CD4-positive, alpha-beta T cell (primary cell): ENCODE measurements around the gene PBXIP1. TPM values are rescaled to one million over a fixed set of nuclear protein-coding genes. Genes with fewer than 3 reads are reported as not detected.

ENCODE experiments used
- ATAC-seq: fragments of 200-7000 bp; cut with Tn5 transposase; one replicate; pipeline ENCODE4 v1.10.0; 2022; ENCODE audit warnings: mild to moderate bottlenecking; ENCODE audit not compliant: poor library complexity
- CTCF ChIA-PET: fragments of 350-600 bp; sonication (Branson Sonifier 250); formaldehyde crosslinking; loops from one replicate; lab custom pipeline; 2021; ENCODE audit warnings: antibody characterized with exemption, inconsistent platforms; lab: Charles Lee
- POLR2A ChIA-PET: fragments of 350-600 bp; sonication (Branson Sonifier 250); formaldehyde crosslinking; loops from one replicate; lab custom pipeline; 2021; ENCODE audit warnings: antibody characterized with exemption, inconsistent platforms; lab: Charles Lee
- DNase-seq, 14 experiments: peaks; one replicate each; pipeline ENCODE4 v3.0.0-alpha.2; 2013 to 2020; ENCODE audit warnings: mixed read lengths in 2 of 14
- H3K27ac ChIP-seq, 2 donors: one replicate each; pipeline versions ENCODE4 v1.5.1 to v1.7.0; 2013; ENCODE audit warnings: low read length in 2 of 2, low read depth in 1 of 2, mild to moderate bottlenecking in 1 of 2
- H3K27me3 ChIP-seq, 2 experiments: 1 replicate in 1 of 2; 2 replicates in 1 of 2; pipeline versions ENCODE4 v1.6.1 to v1.7.0; 2013; ENCODE audit warnings: low read length in 2 of 2, control low read depth in 1 of 2, mild to moderate bottlenecking in 1 of 2, moderate library complexity in 1 of 2; ENCODE audit not compliant: insufficient read depth in 2 of 2, control insufficient read depth in 1 of 2
- H3K36me3 ChIP-seq: one replicate; pipeline ENCODE4 v1.6.1; 2013; ENCODE audit warnings: low read length, control low read depth; ENCODE audit not compliant: insufficient read depth
- H3K4me1 ChIP-seq: one replicate; pipeline ENCODE4 v1.6.1; 2013; ENCODE audit warnings: low read length, control low read depth; ENCODE audit not compliant: insufficient read depth
- H3K4me3 ChIP-seq: one replicate; pipeline ENCODE4 v1.5.1; 2013; ENCODE audit warnings: mild to moderate bottlenecking, low read length, moderate library complexity
- H3K9me3 ChIP-seq, 2 experiments: 1 replicate in 1 of 2; 2 replicates in 1 of 2; pipeline versions ENCODE4 v1.6.1 to v1.7.0; 2013; ENCODE audit warnings: low read length in 2 of 2, mild to moderate bottlenecking in 2 of 2, control low read depth in 1 of 2, moderate library complexity in 1 of 2; ENCODE audit not compliant: control insufficient read depth in 1 of 2, insufficient read depth in 1 of 2
- H3K27ac Mint-ChIP-seq: one replicate; pipeline ENCODE4 v1.8.0; 2020; ENCODE audit warnings: mixed read lengths
- H3K27me3 Mint-ChIP-seq: one replicate; pipeline ENCODE4 v1.8.0; 2021; ENCODE audit warnings: mixed read lengths
- H3K36me3 Mint-ChIP-seq: one replicate; pipeline ENCODE4 v1.8.0; 2021; ENCODE audit warnings: low read depth, mixed read lengths
- H3K4me1 Mint-ChIP-seq: one replicate; pipeline ENCODE4 v1.8.0; 2021; ENCODE audit warnings: low read depth, mixed read lengths
- H3K4me3 Mint-ChIP-seq: one replicate; pipeline ENCODE4 v1.8.0; 2020; ENCODE audit warnings: mild to moderate bottlenecking, mixed read lengths
- H3K9me3 Mint-ChIP-seq: one replicate; pipeline ENCODE4 v1.8.0; 2020; ENCODE audit warnings: mixed read lengths
- intact Hi-C, 2 experiments: fragments of 100-400 bp; cut with DNase I in 1 of 2; cut with micrococcal nuclease in 1 of 2; formaldehyde crosslinking; loops; one replicate each; pipeline versions ENCODE4 v1.15.1 to v1.9.0; 2023 to 2025; cut with DNase I, micrococcal nuclease
- total RNA-seq, 174 experiments: library from RNA in 2 of 174; stranded (reverse) in 2 of 174; gene quantifications; one replicate each; pipeline ENCODE4 v1.2.3 and lab custom pipeline; 2021 to 2026
- TF ChIP-seq, protein P1 (sequence below): fragments of 200-600 bp; IDR thresholded peaks from one replicate; pipeline ENCODE4 v1.8.0; 2022; ENCODE audit warnings: antibody characterized with exemption, mild to moderate bottlenecking

Gene PBXIP1
- total RNA-seq, 2 experiments from 2014 or later, result 434 to 440 TPM

- peaks cover 20% of the 10 kb centered on the region for H3K36me3 Mint-ChIP-seq
- peak overlapping the region; percentile 81 for H3K4me3 ChIP-seq
- no peaks in the 10 kb centered on the region for H3K9me3 Mint-ChIP-seq
Observed at GRCh38 chr1:154973344-154974101, 17.6 kb upstream of the PBXIP1 start.

GRCh38 chr1:154972517-154973343 lies 16.8 kb upstream of the PBXIP1 start:
- Histone ChIP-seq H3K4me3 (no peak overlapping the region), H3K9me3 (no peaks in the 10 kb centered on the region), H3K4me1 (peaks cover 58% of the 10 kb centered on the region), H3K36me3 (peaks cover 34% of the 10 kb centered on the region), H3K27me3 (no peaks in the 10 kb centered on the region), H3K27ac (peak overlapping the region; percentile 94 to 99)
- Mint-ChIP-seq H3K4me3 (no peak overlapping the region), H3K27me3 (no peaks in the 10 kb centered on the region), H3K36me3 (peaks cover 28% of the 10 kb centered on the region), H3K9me3 (no peaks in the 10 kb centered on the region), H3K4me1 (peaks cover 30% of the 10 kb centered on the region), H3K27ac (no peak overlapping the region)
- intact Hi-C loops, result loop anchor here in 1 of 2 experiments (2.0 kb wide), 2 partner anchors 16 to 44 kb away; partner anchors contain the start of gene PBXIP1
- POLR2A ChIA-PET, result interaction anchor here (0.7 to 5.6 kb wide), 14 partner anchors 11 to 646 kb away, joined by 3 to 46 read pairs (median 12); partner anchors contain the start of genes ADAM15, FLAD1, PBXIP1 and PMVK
- ATAC-seq, result no peak
- TF ChIP-seq, protein P1, sequence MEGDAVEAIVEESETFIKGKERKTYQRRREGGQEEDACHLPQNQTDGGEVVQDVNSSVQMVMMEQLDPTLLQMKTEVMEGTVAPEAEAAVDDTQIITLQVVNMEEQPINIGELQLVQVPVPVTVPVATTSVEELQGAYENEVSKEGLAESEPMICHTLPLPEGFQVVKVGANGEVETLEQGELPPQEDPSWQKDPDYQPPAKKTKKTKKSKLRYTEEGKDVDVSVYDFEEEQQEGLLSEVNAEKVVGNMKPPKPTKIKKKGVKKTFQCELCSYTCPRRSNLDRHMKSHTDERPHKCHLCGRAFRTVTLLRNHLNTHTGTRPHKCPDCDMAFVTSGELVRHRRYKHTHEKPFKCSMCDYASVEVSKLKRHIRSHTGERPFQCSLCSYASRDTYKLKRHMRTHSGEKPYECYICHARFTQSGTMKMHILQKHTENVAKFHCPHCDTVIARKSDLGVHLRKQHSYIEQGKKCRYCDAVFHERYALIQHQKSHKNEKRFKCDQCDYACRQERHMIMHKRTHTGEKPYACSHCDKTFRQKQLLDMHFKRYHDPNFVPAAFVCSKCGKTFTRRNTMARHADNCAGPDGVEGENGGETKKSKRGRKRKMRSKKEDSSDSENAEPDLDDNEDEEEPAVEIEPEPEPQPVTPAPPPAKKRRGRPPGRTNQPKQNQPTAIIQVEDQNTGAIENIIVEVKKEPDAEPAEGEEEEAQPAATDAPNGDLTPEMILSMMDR, result no peak
- CTCF ChIA-PET, result interaction anchor here (0.7 to 10.7 kb wide), 9 partner anchors 10 to 89 kb away, joined by 3 to 71 read pairs (median 5); partner anchors contain the start of genes PBXIP1 and PYGO2
- peak in 2 of 14 experiments; percentile 40 to 56 for DNase-seq

More at GRCh38 chr1:154973344-154974101, 17.6 kb upstream of the PBXIP1 start:
- no peak overlapping the region for H3K27ac Mint-ChIP-seq
- H3K27me3 Mint-ChIP-seq, result no peaks in the 10 kb centered on the region
- peak; percentile 4 for ATAC-seq
- peak; percentile 81 to 95 (median 87) for DNase-seq
- POLR2A ChIA-PET, result interaction anchor here (0.7 to 5.6 kb wide), 19 partner anchors 9 to 647 kb away, joined by 3 to 46 read pairs (median 6); partner anchors contain the start of genes ADAM15, FLAD1, PBXIP1 and PMVK
- H3K9me3 ChIP-seq, result no peaks in the 10 kb centered on the region
- no peaks in the 10 kb centered on the region for H3K27me3 ChIP-seq
- H3K36me3 ChIP-seq, result peaks cover 26% of the 10 kb centered on the region
- peaks cover 30% of the 10 kb centered on the region for H3K4me1 Mint-ChIP-seq
- intact Hi-C loops, result loop anchor here (1.0 to 2.0 kb wide), 7 partner anchors 17 to 44 kb away; partner anchors contain the start of genes PBXIP1 (in 1 of the 2) and PMVK (in 1 of the 2)
- peak overlapping the region; percentile 94 to 99 for H3K27ac ChIP-seq
- TF ChIP-seq, protein P1, result peak; percentile 35
- no peak overlapping the region for H3K4me3 Mint-ChIP-seq
- peaks cover 56% of the 10 kb centered on the region for H3K4me1 ChIP-seq
- CTCF ChIA-PET, result interaction anchor here (0.7 to 10.7 kb wide), 12 partner anchors 11 to 639 kb away, joined by 3 to 71 read pairs (median 4); partner anchors contain the start of genes PBXIP1, PMVK and PYGO2

DNA sequence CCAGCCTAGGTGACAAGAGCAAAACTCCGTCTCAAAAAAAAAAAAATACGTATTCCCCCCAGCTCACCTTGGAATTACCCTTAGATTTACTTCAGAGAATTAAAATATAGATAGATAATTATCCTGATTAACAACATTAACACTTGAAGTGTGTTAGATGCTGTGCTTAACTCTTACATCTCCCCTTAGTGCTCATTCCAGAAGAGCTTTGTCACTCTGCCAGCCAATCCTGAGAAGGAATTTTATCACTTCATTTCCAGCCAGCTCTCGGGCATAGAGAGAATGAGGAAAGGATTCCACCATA lies 16.3 kb upstream of the PBXIP1 start:
- no peak overlapping the region for H3K4me3 Mint-ChIP-seq
- Histone ChIP-seq H3K27me3 (no peaks in the 10 kb centered on the region), H3K4me1 (peaks cover 62% of the 10 kb centered on the region), H3K27ac (no peak overlapping the region), H3K9me3 (no peaks in the 10 kb centered on the region), H3K36me3 (peaks cover 39% of the 10 kb centered on the region), H3K4me3 (no peak overlapping the region)
- H3K27ac Mint-ChIP-seq, result no peak overlapping the region
- no peak for ATAC-seq
- TF ChIP-seq, protein P1, result no peak
- H3K27me3 Mint-ChIP-seq, result no peaks in the 10 kb centered on the region
- peaks cover 30% of the 10 kb centered on the region for H3K4me1 Mint-ChIP-seq
- ChIA-PET POLR2A (interaction anchor here (1.1 to 5.6 kb wide), 4 partner anchors 11 to 44 kb away, joined by 3 to 46 read pairs (median 41); partner anchors contain the start of genes FLAD1 and PBXIP1), CTCF (interaction anchor here (1.4 to 10.7 kb wide), 5 partner anchors 10 to 89 kb away, joined by 3 to 71 read pairs (median 24); partner anchors contain the start of gene PYGO2)
- H3K36me3 Mint-ChIP-seq, result peaks cover 34% of the 10 kb centered on the region
- no peaks in the 10 kb centered on the region for H3K9me3 Mint-ChIP-seq
- no peak for DNase-seq
- intact Hi-C loops, result loop anchor here in 1 of 2 experiments (2.0 kb wide), 2 partner anchors 15 to 45 kb away; partner anchors contain the start of gene PBXIP1
